BLaER1 treated with 17β-estradiol and CSF1 and Interleukin-3, amounts not matched to agents 10 nM and 100 nM (cell line): Measurements from ENCODE around the gene CALML4.
A peak's percentile ranks its signal among the peaks of the same experiment; 100 is the strongest.

ENCODE experiments used
- H3K27ac ChIP-seq, 11 experiments: shearing (Covaris generic); formaldehyde crosslinking; 2 replicates each; pipeline ENCODE4 v1.8.1; 2022
- H3K27me3 ChIP-seq, 11 experiments: shearing (Covaris generic); formaldehyde crosslinking; 2 replicates each; pipeline ENCODE4 v1.8.1; 2022
- H3K36me3 ChIP-seq, 11 experiments: shearing (Covaris generic); formaldehyde crosslinking; 2 replicates each; pipeline ENCODE4 v1.8.1; 2022
- H3K4me1 ChIP-seq, 10 experiments: shearing (Covaris generic); formaldehyde crosslinking; 2 replicates each; pipeline ENCODE4 v1.8.1; 2022
- H3K4me2 ChIP-seq, 11 experiments: shearing (Covaris generic); formaldehyde crosslinking; 2 replicates each; pipeline ENCODE4 v1.8.1; 2022
- H3K4me3 ChIP-seq, 10 experiments: shearing (Covaris generic); formaldehyde crosslinking; 2 replicates each; pipeline ENCODE4 v1.8.1; 2022
- H3K9ac ChIP-seq, 11 experiments: shearing (Covaris generic); formaldehyde crosslinking; 2 replicates each; pipeline ENCODE4 v1.8.1; 2022
- H3K9me3 ChIP-seq, 11 experiments: shearing (Covaris generic); formaldehyde crosslinking; replicated peaks in 1 of 11; 2 replicates each; pipeline ENCODE4 v1.8.1; 2022
- H4K20me1 ChIP-seq, 11 experiments: shearing (Covaris generic); formaldehyde crosslinking; 2 replicates each; pipeline ENCODE4 v1.8.1; 2022
- Cebpa-rat ChIP-seq, 11 experiments: shearing (Covaris generic); IDR thresholded peaks; 2 replicates each; pipeline ENCODE4 v1.8.1; 2022

CALML4 gene

GRCh38 chr15:68234060-68234459 lies 28.9 kb upstream of the CALML4 start:
- peaks cover 49 to 66% (median 59%) of the 10 kb centered on the region in 10 experiments for H3K4me1 ChIP-seq
- H3K27ac ChIP-seq, result peak overlapping the region in 4 of 11 experiments; percentile 50 to 61 (median 58); a peak in 7 of 22 replicates
- no peaks in the 10 kb centered on the region for H3K27me3 ChIP-seq
- H3K4me3 ChIP-seq, result no peak overlapping the region
- H3K4me2 ChIP-seq, result peak overlapping the region in 9 of 11 experiments; percentile 37 to 76 (median 59); a peak in 15 of 22 replicates
- no peaks in the 10 kb centered on the region for H3K36me3 ChIP-seq
- no peak for TF ChIP-seq Cebpa-rat (IDR thresholded peaks at IDR 0.05)
- H3K9ac ChIP-seq, result no peak overlapping the region
- H4K20me1 ChIP-seq, result no peaks in the 10 kb centered on the region; a peak in 1 of 22 replicates
- peaks cover 0 to 6% (median 0%) of the 10 kb centered on the region in 11 experiments; a peak in 5 of 22 replicates for H3K9me3 ChIP-seq

GRCh38 chr15:68232937-68233336 lies 27.8 kb upstream of the CALML4 start:
- Histone ChIP-seq H3K9ac (0 out of 22 replicates have a peak overlapping the region, but pooled peaks of 1 of the 11 experiments have one; percentile 18), H3K27me3 (no peaks in the 10 kb centered on the region), H3K9me3 (peaks cover 0 to 6% (median 0%) of the 10 kb centered on the region in 11 experiments; a peak in 5 of 22 replicates), H3K4me2 (peak overlapping the region; percentile 52 to 92 (median 71); a peak in 21 of 22 replicates), H3K4me1 (peaks cover 47 to 64% (median 60%) of the 10 kb centered on the region in 10 experiments), H3K27ac (peak overlapping the region in 7 of 11 experiments; percentile 0 to 55 (median 23); a peak in 5 of 22 replicates), H3K36me3 (no peaks in the 10 kb centered on the region), H4K20me1 (peaks cover 0 to 9% (median 8%) of the 10 kb centered on the region in 11 experiments; a peak in 13 of 22 replicates), H3K4me3 (no peak overlapping the region)
- no peak for TF ChIP-seq Cebpa-rat (IDR thresholded peaks at IDR 0.05)

- peaks cover 52 to 65% (median 60%) of the 10 kb centered on the region in 10 experiments for H3K4me1 ChIP-seq
- no peaks in the 10 kb centered on the region for H3K36me3 ChIP-seq
- H3K27ac ChIP-seq, result peak overlapping the region in 7 of 11 experiments; percentile 0 to 51 (median 23); a peak in 5 of 22 replicates
- H3K9me3 ChIP-seq, result peaks cover 0 to 6% (median 0%) of the 10 kb centered on the region in 11 experiments; a peak in 5 of 22 replicates
- no peak for TF ChIP-seq Cebpa-rat (IDR thresholded peaks at IDR 0.05)
- no peak overlapping the region for H3K9ac ChIP-seq
- peaks cover 0 to 14% (median 11%) of the 10 kb centered on the region in 11 experiments; a peak in 13 of 22 replicates for H4K20me1 ChIP-seq
- no peaks in the 10 kb centered on the region for H3K27me3 ChIP-seq
- H3K4me2 ChIP-seq, result peak overlapping the region; percentile 43 to 92 (median 71); a peak in 21 of 22 replicates
- no peak overlapping the region for H3K4me3 ChIP-seq
These were observed 27.3 kb upstream of the CALML4 start for GRCh38 chr15:68232449-68232848.

- Histone ChIP-seq H3K27me3 (no peaks in the 10 kb centered on the region), H3K9me3 (peaks cover 0 to 4% (median 0%) of the 10 kb centered on the region in 11 experiments; a peak in 2 of 22 replicates), H3K9ac (peak overlapping the region in 2 of 11 experiments; percentile 17 to 91; a peak in 2 of 22 replicates), H3K4me2 (peak overlapping the region; percentile 76 to 97 (median 90); a peak in 17 of 22 replicates), H3K27ac (0 out of 22 replicates have a peak overlapping the region, but pooled peaks of 1 of the 11 experiments have one; percentile 95), H3K4me1 (peaks cover 61 to 72% (median 66%) of the 10 kb centered on the region in 10 experiments), H3K36me3 (no peaks in the 10 kb centered on the region), H3K4me3 (no peak overlapping the region), H4K20me1 (peaks cover 0 to 25% (median 18%) of the 10 kb centered on the region in 11 experiments; a peak in 13 of 22 replicates)
- TF ChIP-seq Cebpa-rat (IDR thresholded peaks at IDR 0.05), result no peak
These were observed 26.1 kb upstream of the CALML4 start for GRCh38 chr15:68231102-68231818.

- peaks cover 0 to 34% (median 19%) of the 10 kb centered on the region in 11 experiments; a peak in 14 of 22 replicates for H4K20me1 ChIP-seq
- TF ChIP-seq Cebpa-rat (IDR thresholded peaks at IDR 0.05), result no peak
- H3K27me3 ChIP-seq, result no peaks in the 10 kb centered on the region
- H3K27ac ChIP-seq, result peak overlapping the region; percentile 74 to 99 (median 94); a peak in 21 of 22 replicates
- H3K4me1 ChIP-seq, result peaks cover 69 to 80% (median 74%) of the 10 kb centered on the region in 10 experiments
- peak overlapping the region; percentile 70 to 99 (median 78) for H3K4me3 ChIP-seq
- H3K9me3 ChIP-seq, result no peaks in the 10 kb centered on the region
- H3K4me2 ChIP-seq, result peak overlapping the region; percentile 84 to 97 (median 92)
- H3K9ac ChIP-seq, result peak overlapping the region; percentile 86 to 98 (median 91)
- H3K36me3 ChIP-seq, result no peaks in the 10 kb centered on the region
These were observed 25.3 kb upstream of the CALML4 start for GRCh38 chr15:68230157-68231100.

GRCh38 chr15:68229386-68230156 lies 24.4 kb upstream of the CALML4 start, which contains the start of gene CLN6:
Gene CLN6 (minus strand): TSS chr15:68229728. CDS start chr15:68229584, 144 bp downstream.
- peak within 1 kb of the TSS; percentile 86 to 98 (median 91) for H3K9ac ChIP-seq
- no peak for TF ChIP-seq Cebpa-rat (IDR thresholded peaks at IDR 0.05)
- H3K9me3 ChIP-seq, result no peaks in the 10 kb centered on the region
- peaks cover 77 to 86% (median 82%) of the 10 kb centered on the region in 10 experiments for H3K4me1 ChIP-seq
- peak within 1 kb of the TSS; percentile 84 to 99 (median 93) for H3K4me2 ChIP-seq
- H3K27me3 ChIP-seq, result no peaks in the 10 kb centered on the region
- H3K4me3 ChIP-seq, result peak within 1 kb of the TSS; percentile 70 to 99 (median 78)
- peak within 1 kb of the TSS; percentile 74 to 99 (median 94) for H3K27ac ChIP-seq
- peaks cover 1 to 40% (median 25%) of the 10 kb centered on the region in 11 experiments; a peak in 19 of 22 replicates for H4K20me1 ChIP-seq
- no peaks in the 10 kb centered on the region for H3K36me3 ChIP-seq

GRCh38 chr15:68228971-68229385 lies 23.8 kb upstream of the CALML4 start:
- Histone ChIP-seq H3K27me3 (no peaks in the 10 kb centered on the region), H3K27ac (peak overlapping the region; percentile 74 to 99 (median 94)), H3K36me3 (no peaks in the 10 kb centered on the region), H3K4me2 (peak overlapping the region; percentile 84 to 99 (median 93)), H4K20me1 (peaks cover 7 to 46% (median 31%) of the 10 kb centered on the region in 11 experiments; a peak in 19 of 22 replicates), H3K9me3 (no peaks in the 10 kb centered on the region), H3K9ac (peak overlapping the region; percentile 86 to 98 (median 91)), H3K4me3 (peak overlapping the region; percentile 70 to 99 (median 78)), H3K4me1 (peaks cover 77 to 90% (median 85%) of the 10 kb centered on the region in 10 experiments)
- TF ChIP-seq Cebpa-rat (IDR thresholded peaks at IDR 0.05), result no peak
